Testis (tissue), 3 donors: ENCODE results near the gene HPN. TPM values are rescaled to one million over a fixed set of nuclear protein-coding genes. Genes with fewer than 3 reads are reported as not detected.

Experiments used
- DNase-seq: peaks from one replicate; pipeline ENCODE4 v3.0.0-alpha.2; 2019
- H3K27ac ChIP-seq, 2 donors: fragments of 200-600 bp; sonication (generic); one replicate each; pipeline ENCODE4 v1.5.1; 2019
- H3K27me3 ChIP-seq: fragments of 200-600 bp; sonication (generic); one replicate; pipeline ENCODE4 v1.5.1; 2019
- H3K36me3 ChIP-seq: fragments of 200-600 bp; sonication (generic); one replicate; pipeline ENCODE4 v1.5.1; 2017; ENCODE audit warnings: low read depth; ENCODE audit errors: missing control alignments
- H3K4me1 ChIP-seq: fragments of 200-600 bp; sonication (generic); one replicate; pipeline ENCODE4 v1.5.1; 2019
- H3K4me3 ChIP-seq, 2 donors: fragments of 200-600 bp; sonication (generic); one replicate each; pipeline ENCODE4 v1.5.1; 2017 to 2019
- H3K9me3 ChIP-seq: fragments of 200-600 bp; sonication (generic); one replicate; pipeline ENCODE4 v1.5.1; 2017
- CTCF ChIP-seq, 3 experiments: fragments of 450-650 bp in 2 of 3; fragments of 200-600 bp in 1 of 3; sonication (generic) in 1 of 3; IDR thresholded peaks; one replicate each; pipeline ENCODE4 v1.5.1; 2016 to 2019; ENCODE audit warnings: antibody characterized with exemption in 3 of 3, mild to moderate bottlenecking in 2 of 3, moderate library complexity in 1 of 3
- POLR2A ChIP-seq: fragments of 450-650 bp; IDR thresholded peaks from one replicate; pipeline ENCODE4 v1.6.1; 2017; ENCODE audit warnings: antibody characterized with exemption, mild to moderate bottlenecking, moderate library complexity
- WGBS, 2 donors: methylation state at CpG; one replicate each; pipeline ENCODE4 v1.1.5; 2018; 5-methylcytosine and 5-hydroxymethylcytosine counted together
- intact Hi-C: fragments of 100-400 bp; cut with DNase I; formaldehyde crosslinking; loops from one replicate; pipeline ENCODE4 v1.15.1; 2023; ENCODE audit warnings: low total_unique reads
- polyA plus RNA-seq: library from polyadenylated mRNA; stranded (reverse); fragments of 350-450 nt; fragmentation: Illumina TruSeq; extraction: RNeasy Lipid Tissue Mini Kit (QIAGEN cat#74804); gene quantifications from one replicate; pipeline ENCODE4 v1.2.3, GENCODE V29; 2014; ENCODE audit warnings: low read depth, low replicate concordance; ENCODE audit not compliant: insufficient read depth
- total RNA-seq, 2 donors: library from RNA; depleted of rRNA; stranded (reverse); fragments of >200 nt; gene quantifications; one replicate each; pipeline ENCODE4 v1.2.3, GENCODE V29; 2016

Gene HPN
- total and polyA plus RNA-seq, 3 donors from 2014 or later = 0.79 to 8.2 (median 1.7) TPM

GRCh38 chr19:35081201-35081600 is 39.7 kb downstream of the HPN start:
- H3K27ac ChIP-seq = no peak overlapping the region
- no peaks in the 10 kb centered on the region for H3K27me3 ChIP-seq
- no peaks in the 10 kb centered on the region for H3K9me3 ChIP-seq
- TF ChIP-seq POLR2A = no peak
- no peak for TF ChIP-seq CTCF (IDR thresholded peaks at IDR 0.05)
- no peak for DNase-seq
- no peaks in the 10 kb centered on the region for H3K4me1 ChIP-seq
- intact Hi-C loops = no loop called here
- no peak overlapping the region for H3K4me3 ChIP-seq
- no peaks in the 10 kb centered on the region for H3K36me3 ChIP-seq
- WGBS, 2 donors = 90% methylated on average over 6 of the region's 6 CpGs

- TF ChIP-seq POLR2A (no peak), CTCF (IDR thresholded peaks at IDR 0.05) (no peak)
- Histone ChIP-seq H3K27ac (no peak overlapping the region), H3K9me3 (no peaks in the 10 kb centered on the region), H3K4me3 (no peak overlapping the region), H3K27me3 (no peaks in the 10 kb centered on the region), H3K4me1 (no peaks in the 10 kb centered on the region), H3K36me3 (no peaks in the 10 kb centered on the region)
- intact Hi-C loops = no loop called here
- no peak for DNase-seq
- WGBS, 2 donors = 82 to 88% methylated on average over 12 to 15 of the region's 15 CpGs
Measured at GRCh38 chr19:35083691-35084508, 42.4 kb downstream of the HPN start.

- WGBS, 2 donors = 92 to 96% methylated on average over 3 of the region's 3 CpGs
- Histone ChIP-seq H3K4me3 (no peak overlapping the region), H3K4me1 (no peaks in the 10 kb centered on the region), H3K27ac (no peak overlapping the region), H3K27me3 (no peaks in the 10 kb centered on the region), H3K9me3 (no peaks in the 10 kb centered on the region), H3K36me3 (no peaks in the 10 kb centered on the region)
- TF ChIP-seq POLR2A (no peak), CTCF (IDR thresholded peaks at IDR 0.05) (no peak)
- intact Hi-C loops = no loop called here
- no peak for DNase-seq
Measured at GRCh38 chr19:35084509-35084762, 42.9 kb downstream of the HPN start.

GRCh38 chr19:35085947-35086346 is 44.4 kb downstream of the HPN start:
- H3K9me3 ChIP-seq = no peaks in the 10 kb centered on the region
- H3K36me3 ChIP-seq = no peaks in the 10 kb centered on the region
- peaks cover 5% of the 10 kb centered on the region for H3K4me1 ChIP-seq
- TF ChIP-seq CTCF (IDR thresholded peaks at IDR 0.05) (no peak), POLR2A (no peak)
- no peak overlapping the region for H3K27ac ChIP-seq
- WGBS, 2 donors = 75 to 76% methylated on average over 6 of the region's 6 CpGs
- H3K27me3 ChIP-seq = no peaks in the 10 kb centered on the region
- DNase-seq = no peak
- intact Hi-C loops = no loop called here
- H3K4me3 ChIP-seq = no peak overlapping the region

GRCh38 chr19:35086455-35086854 is 44.9 kb downstream of the HPN start:
- intact Hi-C loops = no loop called here
- 86 to 90% methylated on average over 8 of the region's 8 CpGs for WGBS, 2 donors
- no peak for TF ChIP-seq CTCF (IDR thresholded peaks at IDR 0.05)
- TF ChIP-seq POLR2A = no peak

More at GRCh38 chr19:35086455-35086854, 44.9 kb downstream of the HPN start:
- Histone ChIP-seq H3K4me1 (peaks cover 5% of the 10 kb centered on the region), H3K27ac (no peak overlapping the region), H3K27me3 (no peaks in the 10 kb centered on the region), H3K9me3 (no peaks in the 10 kb centered on the region), H3K36me3 (no peaks in the 10 kb centered on the region), H3K4me3 (no peak overlapping the region)
- DNase-seq = no peak
